ENCODE results near the gene SEMA3C. TPM values are rescaled to one million over a fixed set of nuclear protein-coding genes. Genes with fewer than 3 reads are reported as not detected.

SEMA3C gene
- total RNA-seq, 2 experiments from 2014 or later = not detected

DNA sequence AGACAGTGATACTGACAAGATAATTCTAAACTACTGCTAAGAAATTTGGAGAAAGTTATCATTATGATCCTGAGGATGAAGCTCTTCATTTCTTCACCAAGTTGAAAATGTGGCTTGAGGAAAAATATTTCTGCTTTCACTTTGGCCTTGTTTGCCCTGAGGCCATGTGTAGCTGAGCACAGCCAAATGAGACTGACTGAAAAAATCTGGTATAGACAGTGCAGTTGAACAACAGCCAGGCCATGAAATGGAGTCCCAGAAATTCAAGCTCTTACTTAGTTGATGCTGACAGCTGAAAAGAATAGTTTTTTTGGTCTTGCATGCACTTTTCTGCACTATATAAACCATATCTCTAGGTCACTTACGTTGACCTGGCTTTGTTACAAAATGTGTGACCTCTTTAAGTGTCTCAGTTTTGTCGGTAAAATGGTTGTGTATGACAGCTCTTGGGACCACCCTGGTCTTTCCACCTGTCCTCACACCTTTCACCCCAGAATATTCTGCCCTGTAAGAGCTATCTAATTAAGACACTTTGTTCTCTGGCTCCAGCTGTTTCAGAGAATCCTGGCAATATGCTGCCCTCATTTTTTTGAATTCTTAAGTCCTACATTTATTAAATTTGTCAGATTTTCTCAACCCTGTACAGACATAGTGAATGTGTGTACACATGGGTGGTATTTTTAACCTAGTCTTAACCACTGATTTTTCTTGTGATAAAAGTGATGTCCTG, 189.1 kb downstream of the SEMA3C start:
- CTCF ChIA-PET = no interaction called here
- no peak for DNase-seq
- Mint-ChIP-seq H3K27me3 (no peaks in the 10 kb centered on the region), H3K9me3 (no peaks in the 10 kb centered on the region), H3K27ac (no peak overlapping the region), H3K4me1 (no peaks in the 10 kb centered on the region), H3K4me3 (no peak overlapping the region), H3K36me3 (ENCODE audit: low read depth) (no peaks in the 10 kb centered on the region)
- POLR2A ChIA-PET = no interaction called here

DNA sequence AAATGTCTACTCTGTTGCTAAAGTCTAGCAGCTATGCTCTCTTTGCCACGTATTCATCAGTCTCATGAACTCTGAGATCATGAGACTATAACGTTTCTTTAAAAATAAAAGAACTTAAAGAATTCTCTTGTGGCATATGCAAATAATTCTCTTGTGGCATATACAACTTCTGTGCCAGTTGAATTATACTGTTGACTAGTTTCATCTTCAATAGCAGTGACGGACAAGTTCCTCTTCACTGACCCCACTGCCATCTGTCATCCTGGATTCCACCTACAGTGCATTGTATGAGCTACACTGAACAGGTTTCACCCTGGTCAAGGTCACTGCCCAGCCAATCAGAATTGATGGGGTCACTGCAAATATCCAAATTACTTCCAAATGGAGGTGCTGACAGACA, 192.2 kb downstream of the SEMA3C start:
- Mint-ChIP-seq H3K27ac (no peak overlapping the region), H3K4me1 (no peaks in the 10 kb centered on the region), H3K9me3 (no peaks in the 10 kb centered on the region), H3K36me3 (ENCODE audit: low read depth) (no peaks in the 10 kb centered on the region), H3K4me3 (no peak overlapping the region), H3K27me3 (no peaks in the 10 kb centered on the region)
- ChIA-PET CTCF (no interaction called here), POLR2A (no interaction called here)
- DNase-seq = no peak

DNA sequence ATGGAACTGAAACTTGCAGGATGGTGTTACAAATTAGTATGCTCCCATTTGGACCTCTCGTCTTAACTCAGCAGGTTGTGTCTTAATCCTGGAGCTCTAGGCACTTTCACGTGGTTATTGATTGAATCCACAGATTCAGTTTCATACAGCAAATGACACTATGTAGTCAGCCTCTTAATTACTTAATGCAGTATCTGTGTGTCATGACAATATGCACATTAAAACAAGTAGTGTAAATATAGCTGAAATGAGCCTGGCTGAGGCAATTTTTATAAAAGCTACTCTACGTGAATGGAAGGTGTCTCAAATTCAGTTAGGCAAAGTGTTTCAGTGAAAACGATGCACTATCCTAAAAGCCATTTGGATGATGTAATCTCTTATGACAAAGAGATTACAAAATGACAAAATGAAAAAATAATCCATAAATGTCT, 193.7 kb downstream of the SEMA3C start:
- DNase-seq = no peak
- H3K27me3 Mint-ChIP-seq = no peaks in the 10 kb centered on the region
- no peaks in the 10 kb centered on the region for H3K4me1 Mint-ChIP-seq
- H3K36me3 Mint-ChIP-seq (ENCODE audit: low read depth) = no peaks in the 10 kb centered on the region
- H3K27ac Mint-ChIP-seq = no peak overlapping the region
- POLR2A ChIA-PET = no interaction called here
- H3K9me3 Mint-ChIP-seq = no peaks in the 10 kb centered on the region
- CTCF ChIA-PET = no interaction called here
- H3K4me3 Mint-ChIP-seq = no peak overlapping the region

DNA sequence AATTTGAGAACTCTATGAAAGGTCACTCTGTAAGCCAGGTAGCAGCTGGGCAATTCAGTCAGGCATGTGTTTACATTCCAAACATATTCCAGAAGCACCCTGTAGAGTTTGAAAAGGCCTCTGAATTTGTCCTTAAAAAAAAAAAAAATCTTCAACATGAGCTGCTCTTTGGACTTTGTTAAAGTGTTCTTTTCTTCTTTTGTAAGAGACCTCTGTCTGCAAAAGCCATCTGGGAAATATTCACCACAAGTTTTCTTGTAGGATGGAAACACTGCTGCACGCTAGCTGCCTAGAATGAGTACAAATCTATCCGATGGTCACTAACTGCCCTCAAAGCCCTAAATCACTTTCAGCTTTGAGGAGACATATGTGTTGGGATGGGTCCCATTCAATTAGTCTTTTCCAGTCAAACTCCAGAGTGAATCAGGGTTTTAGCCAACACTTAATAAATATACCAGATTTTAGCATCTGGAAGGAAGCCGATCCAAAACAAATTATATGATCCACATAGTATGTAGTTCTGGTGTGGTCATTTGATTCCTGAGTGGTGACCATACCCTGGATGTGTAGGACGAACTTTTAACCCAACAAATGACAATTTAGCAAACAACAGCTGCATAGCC, 194.5 kb downstream of the SEMA3C start:
- no peaks in the 10 kb centered on the region for H3K36me3 Mint-ChIP-seq (ENCODE audit: low read depth)
- ChIA-PET CTCF (no interaction called here), POLR2A (no interaction called here)
- H3K27ac Mint-ChIP-seq = no peak overlapping the region
- H3K9me3 Mint-ChIP-seq = no peaks in the 10 kb centered on the region
- no peaks in the 10 kb centered on the region for H3K4me1 Mint-ChIP-seq
- no peaks in the 10 kb centered on the region for H3K27me3 Mint-ChIP-seq
- DNase-seq = no peak
- no peak overlapping the region for H3K4me3 Mint-ChIP-seq

DNA sequence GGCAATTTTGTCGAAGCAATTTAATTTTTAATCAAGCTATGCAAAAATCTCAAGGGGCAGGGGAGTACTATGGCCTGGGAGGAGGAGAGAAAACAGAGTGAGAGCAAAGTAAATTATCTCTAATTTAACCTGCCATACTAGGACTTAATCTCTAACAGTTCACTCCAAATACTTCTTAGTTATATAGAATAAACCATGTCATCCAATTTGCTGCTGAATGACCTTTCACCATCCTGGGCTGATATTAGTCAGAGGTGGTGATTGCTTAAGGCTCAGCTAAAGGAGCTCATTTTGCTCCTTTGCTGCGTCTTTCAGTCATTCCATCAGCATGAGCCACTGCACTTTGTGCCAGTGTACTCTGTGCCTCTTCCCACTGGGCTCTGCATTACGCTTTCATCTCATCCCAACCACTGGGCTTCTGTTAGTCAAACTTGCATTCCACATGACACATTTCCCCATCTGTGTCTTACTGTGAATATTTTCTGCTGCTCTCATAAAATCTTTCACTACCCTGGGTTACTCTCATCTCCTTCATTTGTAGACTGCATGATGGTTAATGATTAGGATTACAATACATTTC, 196.1 kb downstream of the SEMA3C start:
- Mint-ChIP-seq H3K27me3 (no peaks in the 10 kb centered on the region), H3K4me1 (no peaks in the 10 kb centered on the region), H3K9me3 (no peaks in the 10 kb centered on the region), H3K27ac (no peak overlapping the region), H3K36me3 (ENCODE audit: low read depth) (no peaks in the 10 kb centered on the region), H3K4me3 (no peak overlapping the region)
- DNase-seq = no peak
- CTCF ChIA-PET = no interaction called here
- POLR2A ChIA-PET = no interaction called here

DNA sequence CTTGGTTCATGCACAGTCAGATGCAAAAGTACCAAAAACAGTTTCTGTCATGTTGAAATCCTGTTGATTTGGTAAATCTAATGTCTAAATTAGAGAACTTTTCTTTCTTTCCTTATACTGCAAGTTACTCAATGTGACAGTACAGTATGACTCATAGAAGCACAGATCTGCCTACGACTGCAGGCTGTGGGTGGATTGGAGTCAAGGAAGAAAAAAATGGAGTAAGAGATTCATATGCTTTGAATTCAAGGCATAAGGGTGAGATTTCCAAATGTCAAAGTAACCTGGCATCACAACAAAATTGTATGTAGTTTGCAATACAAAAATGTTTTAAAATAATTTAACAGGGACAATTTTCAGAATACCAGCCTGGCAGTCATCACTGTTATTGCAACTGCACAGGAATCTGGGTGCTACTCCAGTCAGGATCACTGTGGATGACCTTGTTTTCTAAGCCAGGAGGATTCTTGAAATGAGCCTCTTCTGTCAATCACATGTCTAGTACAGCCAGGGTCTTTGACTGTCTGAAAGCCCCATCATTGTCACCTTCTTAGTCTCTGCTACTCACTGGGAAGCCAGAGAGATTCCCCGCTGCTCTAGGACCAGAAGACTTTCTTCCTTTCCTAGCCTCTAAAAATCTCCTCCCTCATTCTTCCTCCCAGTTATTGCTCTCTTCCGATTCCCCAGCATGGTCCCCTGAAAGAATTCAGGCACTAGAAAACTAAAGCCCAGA, 196.8 kb downstream of the SEMA3C start:
- ChIA-PET POLR2A (no interaction called here), CTCF (no interaction called here)
- Mint-ChIP-seq H3K4me3 (no peak overlapping the region), H3K27me3 (no peaks in the 10 kb centered on the region), H3K9me3 (no peaks in the 10 kb centered on the region), H3K36me3 (ENCODE audit: low read depth) (no peaks in the 10 kb centered on the region), H3K4me1 (no peaks in the 10 kb centered on the region), H3K27ac (no peak overlapping the region)
- no peak for DNase-seq

DNA sequence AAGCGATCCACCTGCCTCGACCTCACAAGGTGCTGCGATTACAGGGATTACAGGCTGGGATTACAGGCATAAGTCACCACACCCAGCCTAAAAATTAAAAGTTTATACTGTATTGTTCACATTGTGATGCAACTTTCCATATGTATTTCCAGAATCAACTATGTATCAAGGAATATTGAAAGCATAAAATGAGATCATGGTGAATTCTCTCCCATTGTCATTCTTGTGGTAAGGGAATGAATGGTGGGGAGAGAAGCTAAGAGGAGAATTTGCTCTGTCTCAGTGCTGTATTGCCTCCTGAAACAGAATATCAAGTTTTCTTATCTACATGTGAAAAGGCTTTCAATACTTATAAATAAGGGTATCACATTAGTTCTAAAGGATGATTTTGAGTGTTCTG, 198.7 kb downstream of the SEMA3C start:
- no peaks in the 10 kb centered on the region for H3K4me1 Mint-ChIP-seq
- ChIA-PET POLR2A (no interaction called here), CTCF (no interaction called here)

DNA sequence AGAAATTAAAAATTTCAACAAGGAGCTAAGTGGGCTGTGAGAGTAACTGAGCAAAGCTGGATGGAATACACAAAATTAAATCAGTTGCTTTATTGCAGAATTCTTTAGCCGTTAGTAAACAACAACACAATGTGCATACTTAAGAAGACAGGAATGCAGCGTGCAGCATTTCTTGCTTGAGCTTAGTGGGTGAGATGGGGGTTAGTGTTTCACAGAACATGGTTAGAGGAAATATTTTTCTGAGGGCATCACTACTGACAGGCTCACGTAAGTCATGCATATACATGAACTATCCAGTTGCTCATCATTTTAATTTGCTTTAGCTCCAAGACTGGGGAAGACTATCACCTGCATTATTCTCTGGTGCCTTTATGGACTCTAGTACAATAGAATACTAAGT, 199.6 kb downstream of the SEMA3C start:
- no peaks in the 10 kb centered on the region for H3K9me3 Mint-ChIP-seq
- no peak overlapping the region for H3K27ac Mint-ChIP-seq
- no peak overlapping the region for H3K4me3 Mint-ChIP-seq
- CTCF ChIA-PET = no interaction called here
- no peaks in the 10 kb centered on the region for H3K27me3 Mint-ChIP-seq
- no peaks in the 10 kb centered on the region for H3K36me3 Mint-ChIP-seq (ENCODE audit: low read depth)
- H3K4me1 Mint-ChIP-seq = no peaks in the 10 kb centered on the region
- no peak for DNase-seq
- POLR2A ChIA-PET = no interaction called here

More for the DNA sequence above, 198.7 kb downstream of the SEMA3C start:
- DNase-seq = no peak
- H3K27ac Mint-ChIP-seq = no peak overlapping the region
- H3K4me3 Mint-ChIP-seq = no peak overlapping the region
- H3K9me3 Mint-ChIP-seq = no peaks in the 10 kb centered on the region
- no peaks in the 10 kb centered on the region for H3K27me3 Mint-ChIP-seq
- no peaks in the 10 kb centered on the region for H3K36me3 Mint-ChIP-seq (ENCODE audit: low read depth)

DNA sequence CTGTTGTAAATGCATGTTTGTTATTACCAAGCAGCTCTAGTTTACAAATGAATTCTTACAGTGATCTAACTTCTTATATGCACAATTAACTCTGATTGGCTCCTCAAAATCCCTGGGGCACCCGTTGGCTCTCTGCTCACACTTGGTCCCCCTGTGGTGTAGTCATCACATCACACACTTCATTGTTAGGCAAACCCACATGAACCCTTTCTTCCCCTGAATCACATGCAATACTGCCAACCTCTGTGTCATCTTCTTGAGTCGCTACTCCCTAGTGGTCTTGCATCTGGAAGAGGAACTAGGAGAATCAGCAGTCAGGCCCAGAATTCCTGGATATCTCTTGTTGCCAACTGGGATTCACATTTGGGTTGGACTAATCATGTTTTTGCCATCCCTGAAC, 207.3 kb downstream of the SEMA3C start:
- Mint-ChIP-seq H3K27ac (no peak overlapping the region), H3K27me3 (no peaks in the 10 kb centered on the region), H3K9me3 (peaks cover 4% of the 10 kb centered on the region), H3K4me3 (no peak overlapping the region), H3K36me3 (ENCODE audit: low read depth) (no peaks in the 10 kb centered on the region), H3K4me1 (no peaks in the 10 kb centered on the region)
- POLR2A ChIA-PET = no interaction called here
- CTCF ChIA-PET = no interaction called here
- no peak for DNase-seq

DNA sequence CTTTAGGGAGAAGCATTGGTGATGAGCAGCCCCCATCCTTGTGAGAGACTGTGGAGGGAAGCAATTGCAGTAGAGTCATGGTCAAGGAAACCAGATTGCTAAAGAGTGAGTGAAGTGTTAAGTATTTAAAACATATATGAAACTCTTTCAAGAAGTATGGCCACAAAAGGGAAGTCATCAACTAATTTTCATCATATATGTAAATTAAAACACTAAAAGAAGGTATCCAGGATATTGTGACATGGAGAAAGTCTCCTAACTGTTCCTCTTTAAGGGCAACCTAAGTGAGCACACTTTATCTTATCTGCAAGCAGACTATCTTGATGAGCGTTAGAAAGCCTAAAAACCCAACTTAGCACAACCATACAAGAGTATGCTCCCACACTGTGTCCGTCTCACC, 210.7 kb downstream of the SEMA3C start:
- Mint-ChIP-seq H3K4me3 (no peak overlapping the region), H3K36me3 (ENCODE audit: low read depth) (no peaks in the 10 kb centered on the region), H3K27me3 (no peaks in the 10 kb centered on the region), H3K4me1 (no peaks in the 10 kb centered on the region), H3K27ac (no peak overlapping the region), H3K9me3 (peaks cover 4% of the 10 kb centered on the region)
- ChIA-PET POLR2A (no interaction called here), CTCF (no interaction called here)
- no peak for DNase-seq

DNA sequence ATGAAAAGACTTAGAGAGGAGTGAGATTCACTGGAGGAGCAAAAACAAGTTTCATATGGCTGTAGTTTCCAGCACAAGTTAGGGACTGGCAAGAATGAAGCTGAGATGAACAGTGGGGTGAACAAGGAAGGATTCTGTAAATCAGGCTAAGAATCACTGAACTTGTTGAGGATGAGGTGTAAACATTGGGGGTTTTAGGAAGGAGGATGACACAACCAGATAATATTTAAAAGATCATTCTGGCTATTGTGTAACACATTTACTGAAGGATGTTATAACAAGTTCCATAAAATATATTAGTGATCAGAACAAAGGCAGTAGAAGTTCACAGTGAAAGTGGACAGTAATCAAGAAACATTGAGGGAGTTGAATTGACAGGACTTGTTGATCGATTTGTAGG, 211.5 kb downstream of the SEMA3C start:
- Mint-ChIP-seq H3K27me3 (no peaks in the 10 kb centered on the region), H3K9me3 (no peaks in the 10 kb centered on the region), H3K4me1 (no peaks in the 10 kb centered on the region), H3K4me3 (no peak overlapping the region), H3K27ac (no peak overlapping the region), H3K36me3 (ENCODE audit: low read depth) (no peaks in the 10 kb centered on the region)
- ChIA-PET CTCF (no interaction called here), POLR2A (no interaction called here)
- DNase-seq = no peak

DNA sequence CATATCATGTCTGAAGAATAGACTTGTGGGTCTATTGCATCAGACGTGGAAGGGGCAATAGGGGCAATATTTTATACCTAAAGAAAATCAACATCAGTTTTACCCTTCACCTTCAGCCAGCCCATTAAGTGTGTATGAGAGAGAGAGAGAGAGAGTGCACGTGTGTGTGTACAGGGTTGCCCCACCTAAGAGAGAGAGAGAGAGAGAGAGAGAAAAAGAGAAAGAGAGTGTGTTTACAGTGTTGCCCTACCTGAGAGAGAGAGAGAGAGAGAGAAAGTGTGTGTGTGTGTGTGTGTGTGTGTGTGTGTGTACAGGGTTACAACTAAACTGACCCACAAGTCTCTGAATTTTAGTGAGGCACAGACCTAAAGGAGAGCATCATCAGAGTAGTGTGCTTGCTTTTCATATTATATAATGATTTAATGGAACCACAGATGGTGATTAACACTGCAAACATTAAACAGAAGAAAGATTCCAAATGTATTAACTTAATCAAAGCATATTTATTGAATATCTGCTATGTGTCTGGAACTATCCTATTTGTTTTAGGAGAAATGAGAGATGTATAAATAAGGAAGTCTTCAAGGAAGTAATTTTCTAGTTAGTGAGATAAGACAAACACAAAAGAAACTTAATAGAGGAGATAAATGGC, 213.6 kb downstream of the SEMA3C start:
- no peaks in the 10 kb centered on the region for H3K4me1 Mint-ChIP-seq
- H3K4me3 Mint-ChIP-seq = no peak overlapping the region
- no peak overlapping the region for H3K27ac Mint-ChIP-seq
- no peaks in the 10 kb centered on the region for H3K27me3 Mint-ChIP-seq
- CTCF ChIA-PET = no interaction called here
- POLR2A ChIA-PET = no interaction called here
- H3K9me3 Mint-ChIP-seq = no peaks in the 10 kb centered on the region
- no peaks in the 10 kb centered on the region for H3K36me3 Mint-ChIP-seq (ENCODE audit: low read depth)
- no peak for DNase-seq

DNA sequence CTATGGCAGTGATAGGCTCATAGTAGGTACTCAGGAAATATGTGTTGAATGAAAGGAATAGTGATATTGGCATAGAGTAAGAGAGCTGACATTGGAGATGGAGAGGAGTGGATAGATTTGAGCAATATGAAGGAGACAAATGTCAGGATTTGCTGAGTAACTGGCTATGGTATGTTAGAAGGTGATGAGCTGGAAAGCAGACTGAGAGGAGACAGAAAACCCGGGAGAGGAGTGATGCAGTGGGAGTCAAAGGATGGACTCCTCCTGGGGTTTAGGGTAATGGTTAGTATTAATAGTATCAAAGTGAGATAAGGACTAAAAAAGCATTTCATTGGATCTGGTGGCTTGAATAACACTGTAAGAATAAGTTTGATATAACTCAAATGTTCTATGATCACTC, 215.6 kb downstream of the SEMA3C start:
- POLR2A ChIA-PET = interaction anchor here (0.6 kb wide), 1 partner anchor 1329 kb away, joined by 3 read pairs; no protein-coding TSS in a partner anchor
- Mint-ChIP-seq H3K9me3 (no peaks in the 10 kb centered on the region), H3K27ac (no peak overlapping the region), H3K4me1 (no peaks in the 10 kb centered on the region), H3K36me3 (ENCODE audit: low read depth) (no peaks in the 10 kb centered on the region), H3K27me3 (no peaks in the 10 kb centered on the region), H3K4me3 (no peak overlapping the region)
- DNase-seq = no peak
- CTCF ChIA-PET = no interaction called here

Data from activated CD4-positive, alpha-beta T cell treated with anti-CD3 and anti-CD28 coated beads, Interleukin-2, amount 10 ng/mL, durations not matched to agents 7 days and 5 days (primary cell).